ENCODE measurements around the gene COL26A1. TPM values are rescaled to one million over a fixed set of nuclear protein-coding genes. Genes with fewer than 3 reads are reported as not detected.
"Not testable (repeated sequence)": the region's sequence is repeated elsewhere in the genome, so short reads cannot be mapped to it uniquely, and the experiment has no call there.

COL26A1 gene
- total RNA-seq, 1 donor from 2014 or later: not detected

GRCh38 chr7:101401390-101402080 lies 38.9 kb downstream of the COL26A1 start:
- no peak for DNase-seq (ENCODE audit: low spot score)

- DNase-seq (ENCODE audit: low spot score): no peak
Measured at GRCh38 chr7:101402081-101402779, 39.6 kb downstream of the COL26A1 start.

- no peak for DNase-seq (ENCODE audit: low spot score)
Measured at GRCh38 chr7:101402835-101403234, 40.2 kb downstream of the COL26A1 start.

- no peak for DNase-seq (ENCODE audit: low spot score)
Measured at GRCh38 chr7:101405474-101406067, 42.9 kb downstream of the COL26A1 start.

- DNase-seq (ENCODE audit: low spot score): no peak
Measured at GRCh38 chr7:101410743-101411507, 48.2 kb downstream of the COL26A1 start.

- DNase-seq (ENCODE audit: low spot score): no peak
Measured at GRCh38 chr7:101411508-101411874, 48.8 kb downstream of the COL26A1 start.

- no peak for DNase-seq (ENCODE audit: low spot score)
Measured at GRCh38 chr7:101412976-101413375, 50.3 kb downstream of the COL26A1 start.

- DNase-seq (ENCODE audit: low spot score): no peak
Measured at GRCh38 chr7:101418694-101419093, 56.0 kb downstream of the COL26A1 start.

GRCh38 chr7:101419831-101420230 lies 57.2 kb downstream of the COL26A1 start:
- no peak for DNase-seq (ENCODE audit: low spot score)

GRCh38 chr7:101420436-101420835 lies 57.8 kb downstream of the COL26A1 start:
- DNase-seq (ENCODE audit: low spot score): no peak

- DNase-seq (ENCODE audit: low spot score): no peak
Measured at GRCh38 chr7:101422356-101423195, 59.9 kb downstream of the COL26A1 start.

- DNase-seq (ENCODE audit: low spot score): no peak
Measured at GRCh38 chr7:101426303-101427011, 63.8 kb downstream of the COL26A1 start.

- no peak for DNase-seq (ENCODE audit: low spot score)
Measured at GRCh38 chr7:101428093-101428866, 65.6 kb downstream of the COL26A1 start.

GRCh38 chr7:101432316-101432715 lies 69.6 kb downstream of the COL26A1 start:
- DNase-seq (ENCODE audit: low spot score): no peak

- no peak for DNase-seq (ENCODE audit: low spot score)
Measured at GRCh38 chr7:101433688-101434087, 71.0 kb downstream of the COL26A1 start.

- DNase-seq (ENCODE audit: low spot score): not testable (repeated sequence)
Measured at GRCh38 chr7:101434155-101434554, 71.5 kb downstream of the COL26A1 start.

- no peak for DNase-seq (ENCODE audit: low spot score)
Measured at GRCh38 chr7:101435461-101436220, 73.0 kb downstream of the COL26A1 start.

- no peak for DNase-seq (ENCODE audit: low spot score)
Measured at GRCh38 chr7:101436221-101436735, 73.6 kb downstream of the COL26A1 start.
